Activated CD8-positive, alpha-beta memory T cell treated with anti-CD3 and anti-CD28 coated beads for 36 hours (primary cell): ENCODE measurements around the gene CDH16. TPM values are rescaled to one million over a fixed set of nuclear protein-coding genes. Genes with fewer than 3 reads are reported as not detected.
"Not testable (repeated sequence)": the region's sequence is repeated elsewhere in the genome, so short reads cannot be mapped to it uniquely, and the experiment has no call there.

Experiments
- CTCF ChIA-PET: fragments of 350-600 bp; sonication (Branson Sonifier 250); formaldehyde crosslinking; loops from one replicate; lab custom pipeline; 2021; ENCODE audit warnings: antibody characterized with exemption; lab: Charles Lee
- POLR2A ChIA-PET: fragments of 350-600 bp; sonication (Branson Sonifier 250); formaldehyde crosslinking; loops from one replicate; lab custom pipeline; 2021; ENCODE audit warnings: antibody characterized with exemption; lab: Charles Lee
- total RNA-seq, 2 experiments: library from RNA; stranded (reverse); gene quantifications; one replicate each; pipeline ENCODE4 v1.2.3, GENCODE V29; 2021

The CDH16 gene
- total RNA-seq, 2 experiments from 2014 or later = not detected

- POLR2A ChIA-PET = no interaction called here
- CTCF ChIA-PET = interaction anchor here (0.5 to 2.7 kb wide), 4 partner anchors 11 to 361 kb away, joined by 3 to 12 read pairs (median 4); partner anchors contain the start of gene CDH16
Observed at GRCh38 chr16:66905633-66906539, 12.8 kb downstream of the CDH16 start.

GRCh38 chr16:66904846-66905632 is 13.6 kb downstream of the CDH16 start:
- ChIA-PET POLR2A (no interaction called here), CTCF (interaction anchor here (0.5 to 2.7 kb wide), 5 partner anchors 10 to 362 kb away, joined by 3 to 12 read pairs (median 3); no protein-coding TSS in a partner anchor)

DNA sequence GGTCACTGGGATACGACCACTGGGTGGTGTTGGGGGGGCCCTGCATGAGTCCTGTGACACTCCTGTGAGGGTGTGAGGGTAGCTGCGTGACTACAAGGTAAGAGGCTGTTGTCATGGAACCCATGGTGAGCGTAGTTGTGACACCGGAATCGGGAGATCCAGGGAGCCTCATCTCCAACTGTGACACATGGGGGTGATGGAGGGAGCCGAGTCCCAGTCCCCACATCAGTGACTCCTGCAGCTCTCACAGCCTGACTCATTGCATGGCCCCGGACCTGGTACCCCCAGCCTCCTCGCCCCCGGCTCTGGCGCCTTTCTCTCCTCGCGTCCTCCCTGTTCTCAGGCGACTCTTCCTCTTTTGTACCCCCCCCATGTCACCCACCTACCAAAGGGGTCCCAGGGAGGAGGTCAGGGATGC is 14.2 kb downstream of the CDH16 start:
- ChIA-PET POLR2A (no interaction called here), CTCF (interaction anchor here (0.7 to 2.7 kb wide), 3 partner anchors 9 to 36 kb away, joined by 3 to 12 read pairs (median 3); no protein-coding TSS in a partner anchor)

DNA sequence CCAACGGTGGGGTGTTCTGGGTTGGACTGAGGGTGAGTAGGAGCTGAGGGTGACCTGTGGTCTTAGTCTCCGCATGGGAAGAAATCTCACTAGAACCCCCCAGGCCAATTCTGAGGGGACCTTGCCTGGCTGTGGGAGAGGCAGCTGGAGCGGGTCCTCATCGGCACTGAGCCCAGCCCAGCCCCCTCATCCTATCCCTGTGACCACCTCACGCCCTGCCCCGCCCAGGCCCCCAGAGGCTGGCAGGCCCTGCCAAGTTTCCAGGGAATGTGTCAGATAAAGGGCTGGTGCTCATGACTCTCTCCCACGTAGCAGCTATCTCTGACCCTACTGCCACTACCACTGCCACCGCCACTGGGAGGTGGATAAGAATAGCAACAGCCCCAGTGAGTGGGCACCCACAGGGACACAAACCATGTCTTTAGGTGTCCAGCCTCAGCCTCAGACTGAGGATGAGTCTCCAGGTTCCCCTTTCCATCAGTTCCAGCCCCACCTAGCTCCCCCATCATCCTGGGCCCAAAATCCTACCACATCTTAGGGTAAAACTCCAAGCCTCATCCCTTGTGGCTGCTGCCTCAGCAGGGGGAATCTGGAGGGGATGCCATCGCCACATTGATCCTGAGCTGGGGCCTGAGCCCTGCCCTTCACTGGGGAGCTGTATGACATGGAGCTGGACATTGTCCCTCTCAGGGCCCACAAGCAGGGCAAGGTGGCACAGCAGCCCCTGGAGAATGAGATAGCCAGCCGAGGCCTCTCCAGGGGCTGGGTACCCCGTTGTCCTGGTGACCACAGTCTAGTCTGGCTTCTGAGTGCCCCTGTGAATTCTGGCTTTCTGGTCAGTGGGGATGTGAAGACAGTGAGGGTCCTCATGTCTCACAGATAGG is 14.9 kb downstream of the CDH16 start:
- ChIA-PET POLR2A (no interaction called here), CTCF (interaction anchor here (0.7 to 2.7 kb wide), 3 partner anchors 8 to 35 kb away, joined by 3 to 12 read pairs (median 3); no protein-coding TSS in a partner anchor)

- CTCF ChIA-PET = interaction anchor here (2.7 kb wide), 1 partner anchor 8 kb away, joined by 12 read pairs; no protein-coding TSS in a partner anchor
- POLR2A ChIA-PET = interaction anchor here (0.7 kb wide), 1 partner anchor 10 kb away, joined by 5 read pairs; no protein-coding TSS in a partner anchor
Observed at GRCh38 chr16:66902648-66903543, 15.8 kb downstream of the CDH16 start.

DNA sequence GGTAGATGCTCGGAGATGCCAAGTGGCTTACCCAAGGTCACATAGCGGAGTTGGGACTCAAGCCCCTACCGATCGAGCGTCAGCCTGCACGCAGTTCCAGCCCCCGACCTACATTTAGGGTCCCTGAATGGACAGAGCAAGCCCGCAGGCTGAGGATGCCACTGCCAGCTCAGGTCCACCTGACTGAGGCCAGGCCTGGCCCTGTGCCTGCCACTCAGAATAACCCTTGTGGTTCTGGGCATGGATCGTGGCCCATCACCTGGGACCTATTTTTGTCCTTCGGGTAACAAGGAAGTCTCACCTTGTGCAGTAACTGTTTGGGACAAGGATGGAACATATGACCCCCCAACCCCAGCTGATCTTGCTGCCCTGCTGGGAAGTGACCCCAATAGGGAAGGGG is 17.1 kb downstream of the CDH16 start:
- ChIA-PET CTCF (no interaction called here), POLR2A (interaction anchor here (0.7 kb wide), 1 partner anchor 9 kb away, joined by 5 read pairs; no protein-coding TSS in a partner anchor)

DNA sequence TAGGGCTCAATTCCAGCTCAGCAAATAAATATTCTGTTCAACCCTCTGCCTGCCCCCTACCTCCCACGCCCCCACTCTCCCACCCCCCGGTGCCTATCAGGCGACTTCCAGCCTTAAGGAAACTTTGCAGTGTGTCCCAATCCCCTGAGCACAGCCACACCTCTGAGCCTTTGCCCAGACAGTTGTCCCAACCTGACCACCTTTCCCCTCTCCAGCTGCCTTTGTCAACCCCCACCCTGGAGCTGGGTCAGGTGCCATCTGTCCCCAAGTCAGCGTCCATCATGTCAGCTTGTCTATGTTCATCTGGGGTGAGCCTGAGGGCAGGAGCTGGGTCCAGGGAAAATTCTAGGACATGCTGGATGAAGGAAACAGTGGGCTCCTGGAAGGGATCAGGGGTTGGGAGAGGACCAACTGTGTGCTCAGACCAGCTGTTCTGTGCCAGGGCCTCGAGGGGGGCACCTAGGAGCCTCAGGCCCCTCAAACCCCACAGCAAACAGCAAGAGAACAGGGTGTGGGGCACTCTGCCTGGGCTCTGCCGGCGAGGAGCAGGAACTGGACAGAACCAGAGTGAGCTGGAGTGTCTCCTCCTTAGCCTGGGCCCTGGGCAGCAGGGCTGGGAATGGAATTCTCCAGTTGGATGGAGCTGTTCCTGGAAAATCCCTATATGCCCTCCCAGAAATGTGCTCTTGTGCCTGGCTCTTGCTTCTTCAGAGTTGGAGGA is 17.8 kb downstream of the CDH16 start:
- ChIA-PET CTCF (interaction anchor here (0.8 to 1.2 kb wide), 2 partner anchors 10 to 42 kb away, joined by 3 read pairs; no protein-coding TSS in a partner anchor), POLR2A (no interaction called here)

- CTCF ChIA-PET = interaction anchor here (0.8 to 1.2 kb wide), 2 partner anchors 11 to 43 kb away, joined by 3 read pairs; no protein-coding TSS in a partner anchor
- POLR2A ChIA-PET = no interaction called here
Observed at GRCh38 chr16:66899945-66900710, 18.6 kb downstream of the CDH16 start.

GRCh38 chr16:66899310-66899944 is 19.3 kb downstream of the CDH16 start:
- POLR2A ChIA-PET = no interaction called here

GRCh38 chr16:66898933-66899309 is 19.8 kb downstream of the CDH16 start:
- CTCF ChIA-PET = no interaction called here
- POLR2A ChIA-PET = no interaction called here

More at GRCh38 chr16:66899310-66899944, 19.3 kb downstream of the CDH16 start:
- CTCF ChIA-PET = no interaction called here

DNA sequence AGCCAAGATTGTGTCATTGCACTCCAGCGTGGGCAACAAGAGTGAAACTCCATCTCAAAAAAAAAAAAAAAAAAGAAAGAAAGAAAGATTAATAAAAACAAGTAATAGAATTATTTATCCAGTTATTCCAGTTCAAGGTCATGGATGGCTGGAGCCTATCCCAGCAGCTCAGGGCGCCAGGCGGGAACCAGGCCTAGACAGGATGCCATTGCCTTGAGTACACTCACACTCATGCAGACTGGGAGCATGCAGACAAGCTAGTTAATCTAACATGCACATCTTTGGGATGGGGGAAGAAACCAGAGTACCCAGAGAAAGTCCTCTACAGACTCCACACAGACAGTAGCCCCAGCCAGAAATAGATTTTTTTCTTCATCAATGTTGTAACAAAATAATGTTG is 20.5 kb downstream of the CDH16 start:
- CTCF ChIA-PET = no interaction called here
- POLR2A ChIA-PET = no interaction called here

DNA sequence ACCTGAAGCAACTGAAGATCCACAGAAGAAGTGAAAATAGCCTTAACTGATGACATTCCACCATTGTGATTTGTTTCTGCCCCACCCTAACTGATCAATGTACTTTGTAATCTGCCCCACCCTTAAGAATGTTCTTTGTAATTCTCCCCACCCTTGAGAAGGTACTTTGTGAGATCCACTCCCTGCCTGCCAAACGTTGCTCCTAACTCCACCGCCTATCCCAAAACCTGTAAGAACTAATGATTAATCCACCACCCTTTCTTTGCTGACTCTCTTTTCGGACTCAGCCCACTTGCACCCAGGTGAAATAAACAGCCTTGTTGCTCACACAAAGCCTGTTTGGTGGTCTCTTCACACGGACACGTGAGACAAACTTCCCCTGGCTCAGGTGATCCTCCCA is 22.0 kb downstream of the CDH16 start:
- POLR2A ChIA-PET = not testable (repeated sequence)

DNA sequence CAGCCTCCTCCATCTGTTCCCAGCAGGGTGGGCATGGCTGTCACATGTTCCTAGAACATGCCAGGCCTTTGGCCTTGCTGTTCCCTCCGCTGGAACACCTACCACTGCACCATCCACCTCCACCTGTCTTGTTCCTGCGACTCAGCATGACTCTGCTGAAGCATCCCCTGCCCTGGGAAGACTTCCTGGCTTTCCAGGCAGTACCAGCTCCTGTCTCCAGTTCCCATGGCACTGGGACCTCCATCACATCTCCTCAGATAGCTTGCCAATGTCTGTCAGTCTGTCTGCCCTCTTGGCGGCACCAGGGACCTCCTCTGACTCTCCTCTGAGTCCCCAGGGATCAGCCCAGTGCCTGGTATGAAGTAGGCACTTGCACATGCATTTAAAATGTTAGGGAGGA is 22.7 kb downstream of the CDH16 start:
- POLR2A ChIA-PET = no interaction called here
- CTCF ChIA-PET = interaction anchor here (1.0 to 2.8 kb wide), 9 partner anchors 9 to 289 kb away, joined by 4 to 14 read pairs (median 8); partner anchors contain the start of gene CDH16

More for the DNA sequence above, 22.0 kb downstream of the CDH16 start:
- CTCF ChIA-PET = interaction anchor here (1.2 to 2.8 kb wide), 3 partner anchors 13 to 31 kb away, joined by 7 to 14 read pairs (median 8); partner anchors contain the start of gene PDP2

GRCh38 chr16:66895689-66895979 is 23.1 kb downstream of the CDH16 start:
- POLR2A ChIA-PET = no interaction called here
- CTCF ChIA-PET = interaction anchor here (1.0 to 2.8 kb wide), 11 partner anchors 9 to 289 kb away, joined by 3 to 14 read pairs (median 6); partner anchors contain the start of gene CDH16

DNA sequence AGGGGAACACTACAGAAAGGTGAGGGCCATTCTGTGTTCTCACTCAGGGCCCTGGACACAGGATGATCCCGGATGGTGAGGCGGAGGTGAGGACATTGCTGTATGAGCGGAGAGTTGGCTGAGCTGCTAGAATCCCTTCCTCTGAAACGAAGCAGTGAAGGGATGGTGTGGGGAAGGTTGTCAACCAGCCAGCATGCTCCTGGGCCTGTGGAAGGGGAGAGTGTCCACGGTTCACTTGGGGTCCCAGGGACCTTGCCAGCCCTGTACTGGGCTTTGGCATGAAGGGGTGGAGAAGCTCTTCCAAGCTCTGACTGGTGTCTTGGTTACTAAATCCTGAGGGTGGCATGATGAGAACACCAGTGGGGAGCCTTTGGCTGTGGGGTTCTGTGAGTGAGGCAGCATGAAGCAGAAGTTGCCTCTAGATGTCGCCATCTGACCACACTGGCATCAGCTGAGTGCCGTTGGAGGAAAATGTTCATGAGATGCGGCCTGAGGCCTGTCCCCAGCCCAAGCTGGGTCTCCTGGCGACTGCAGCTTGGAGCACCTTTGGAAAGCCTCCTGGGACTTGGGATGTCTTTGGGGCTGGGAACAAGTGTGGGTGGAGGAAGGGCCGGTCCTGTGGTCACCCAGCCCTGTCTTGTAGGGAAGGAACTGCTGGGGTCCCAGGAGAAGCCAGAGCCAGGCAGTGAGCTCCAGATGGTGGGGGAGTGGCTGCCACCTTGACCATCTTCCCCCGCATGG is 23.6 kb downstream of the CDH16 start:
- ChIA-PET POLR2A (no interaction called here), CTCF (interaction anchor here (0.7 to 2.8 kb wide), 13 partner anchors 9 to 290 kb away, joined by 3 to 14 read pairs (median 5); partner anchors contain the start of gene CDH16)
